Cardiac muscle cell (in vitro differentiated cells and primary cell): Measurements from ENCODE around the gene NARS2. TPM values are rescaled to one million over a fixed set of nuclear protein-coding genes. Genes with fewer than 3 reads are reported as not detected.

Experiments used
- DNase-seq, 2 donors: peaks; one replicate each; pipeline versions ENCODE4 v3.0.0 to v3.0.0-alpha.2; 2010 to 2017; ENCODE audit warnings: low read depth in 1 of 2, low spot score in 1 of 2
- H3K27ac ChIP-seq: fragments of 200-600 bp; sonication (generic); 2 replicates; pipeline ENCODE4 v1.5.1; 2016
- H3K27me3 ChIP-seq: fragments of 200-600 bp; sonication (generic); 2 replicates; pipeline ENCODE4 v1.6.0; 2016; ENCODE audit warnings: control low read depth
- H3K36me3 ChIP-seq: fragments of 200-600 bp; sonication (generic); 2 replicates; pipeline ENCODE4 v1.5.1; 2016; ENCODE audit warnings: control low read depth
- H3K4me1 ChIP-seq: fragments of 200-600 bp; sonication (generic); 2 replicates; pipeline ENCODE4 v1.8.1; 2017; ENCODE audit warnings: low read depth, mild to moderate bottlenecking, mixed run types
- H3K4me3 ChIP-seq: fragments of 200-600 bp; sonication (generic); 2 replicates; pipeline ENCODE4 v1.5.1; 2016; ENCODE audit warnings: mild to moderate bottlenecking
- H3K9me3 ChIP-seq: fragments of 200-600 bp; sonication (generic); 2 replicates; pipeline ENCODE4 v1.5.1; 2017; ENCODE audit warnings: low read depth, mild to moderate bottlenecking, control low read depth
- polyA plus RNA-seq: library from polyadenylated mRNA; unstranded; fragments of >200 nt; fragmentation: Nextera tagmentation; extraction: Ambion mirVana; gene quantifications from 2 replicates; pipeline ENCODE4 v1.2.1, GENCODE V29; 2016
- total RNA-seq: library from RNA; depleted of rRNA; stranded (reverse); fragments of >200 nt; gene quantifications from 2 replicates; pipeline ENCODE4 v1.2.3, GENCODE V29; 2016
- TF ChIP-seq, protein P1 (sequence below): IDR thresholded peaks from 2 replicates; pipeline ENCODE4 v1.5.1; 2012; ENCODE audit warnings: low read depth, mild to moderate bottlenecking, low read length

Gene NARS2
- total and polyA plus RNA-seq, 2 experiments from 2014 or later: 27.2 to 40.5 TPM

DNA sequence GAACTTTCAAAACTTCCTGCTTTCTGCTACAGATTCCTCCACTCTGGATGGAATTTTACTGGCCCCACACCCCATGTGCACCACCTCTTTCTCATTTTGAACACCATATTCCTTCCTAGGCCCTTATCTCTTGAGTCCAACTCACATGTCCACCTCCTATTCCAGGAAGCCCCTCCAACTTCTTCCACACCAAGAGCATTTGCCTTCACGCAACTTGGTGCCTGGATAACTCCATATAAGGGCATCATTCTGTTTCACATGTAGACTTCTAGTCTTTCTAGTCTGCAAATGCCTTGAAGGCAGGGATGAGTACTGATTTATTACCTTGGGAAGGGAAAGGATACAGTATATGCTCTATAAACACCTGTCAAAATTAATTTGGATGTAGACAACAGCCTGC, 174.5 kb downstream of the NARS2 start:
- Histone ChIP-seq H3K27ac (no peak overlapping the region), H3K36me3 (no peaks in the 10 kb centered on the region), H3K9me3 (no peaks in the 10 kb centered on the region), H3K4me1 (no peaks in the 10 kb centered on the region), H3K4me3 (no peak overlapping the region), H3K27me3 (no peaks in the 10 kb centered on the region)
- DNase-seq: no peak
- TF ChIP-seq, protein P1, sequence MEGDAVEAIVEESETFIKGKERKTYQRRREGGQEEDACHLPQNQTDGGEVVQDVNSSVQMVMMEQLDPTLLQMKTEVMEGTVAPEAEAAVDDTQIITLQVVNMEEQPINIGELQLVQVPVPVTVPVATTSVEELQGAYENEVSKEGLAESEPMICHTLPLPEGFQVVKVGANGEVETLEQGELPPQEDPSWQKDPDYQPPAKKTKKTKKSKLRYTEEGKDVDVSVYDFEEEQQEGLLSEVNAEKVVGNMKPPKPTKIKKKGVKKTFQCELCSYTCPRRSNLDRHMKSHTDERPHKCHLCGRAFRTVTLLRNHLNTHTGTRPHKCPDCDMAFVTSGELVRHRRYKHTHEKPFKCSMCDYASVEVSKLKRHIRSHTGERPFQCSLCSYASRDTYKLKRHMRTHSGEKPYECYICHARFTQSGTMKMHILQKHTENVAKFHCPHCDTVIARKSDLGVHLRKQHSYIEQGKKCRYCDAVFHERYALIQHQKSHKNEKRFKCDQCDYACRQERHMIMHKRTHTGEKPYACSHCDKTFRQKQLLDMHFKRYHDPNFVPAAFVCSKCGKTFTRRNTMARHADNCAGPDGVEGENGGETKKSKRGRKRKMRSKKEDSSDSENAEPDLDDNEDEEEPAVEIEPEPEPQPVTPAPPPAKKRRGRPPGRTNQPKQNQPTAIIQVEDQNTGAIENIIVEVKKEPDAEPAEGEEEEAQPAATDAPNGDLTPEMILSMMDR: no peak

- DNase-seq: no peak
- Histone ChIP-seq H3K27me3 (no peaks in the 10 kb centered on the region), H3K4me3 (no peak overlapping the region), H3K27ac (no peak overlapping the region), H3K36me3 (no peaks in the 10 kb centered on the region), H3K4me1 (no peaks in the 10 kb centered on the region), H3K9me3 (no peaks in the 10 kb centered on the region)
- TF ChIP-seq, protein P1: no peak
These were observed 175.5 kb downstream of the NARS2 start for GRCh38 chr11:78399136-78399535.

GRCh38 chr11:78398715-78399114, 175.9 kb downstream of the NARS2 start:
- no peaks in the 10 kb centered on the region for H3K27me3 ChIP-seq
- TF ChIP-seq, protein P1: no peak
- DNase-seq: no peak
- H3K4me1 ChIP-seq: no peaks in the 10 kb centered on the region
- no peaks in the 10 kb centered on the region for H3K36me3 ChIP-seq
- no peaks in the 10 kb centered on the region for H3K9me3 ChIP-seq
- H3K27ac ChIP-seq: no peak overlapping the region
- no peak overlapping the region for H3K4me3 ChIP-seq

GRCh38 chr11:78397398-78397797, 177.3 kb downstream of the NARS2 start:
- Histone ChIP-seq H3K4me3 (no peak overlapping the region), H3K36me3 (no peaks in the 10 kb centered on the region), H3K4me1 (no peaks in the 10 kb centered on the region), H3K27ac (no peak overlapping the region), H3K27me3 (no peaks in the 10 kb centered on the region), H3K9me3 (no peaks in the 10 kb centered on the region)
- TF ChIP-seq, protein P1: no peak
- DNase-seq: no peak

GRCh38 chr11:78395597-78395996, 179.1 kb downstream of the NARS2 start:
- Histone ChIP-seq H3K36me3 (no peaks in the 10 kb centered on the region), H3K4me1 (no peaks in the 10 kb centered on the region), H3K9me3 (no peaks in the 10 kb centered on the region), H3K27me3 (no peaks in the 10 kb centered on the region), H3K27ac (no peak overlapping the region), H3K4me3 (no peak overlapping the region)
- no peak for DNase-seq
- TF ChIP-seq, protein P1: no peak

DNA sequence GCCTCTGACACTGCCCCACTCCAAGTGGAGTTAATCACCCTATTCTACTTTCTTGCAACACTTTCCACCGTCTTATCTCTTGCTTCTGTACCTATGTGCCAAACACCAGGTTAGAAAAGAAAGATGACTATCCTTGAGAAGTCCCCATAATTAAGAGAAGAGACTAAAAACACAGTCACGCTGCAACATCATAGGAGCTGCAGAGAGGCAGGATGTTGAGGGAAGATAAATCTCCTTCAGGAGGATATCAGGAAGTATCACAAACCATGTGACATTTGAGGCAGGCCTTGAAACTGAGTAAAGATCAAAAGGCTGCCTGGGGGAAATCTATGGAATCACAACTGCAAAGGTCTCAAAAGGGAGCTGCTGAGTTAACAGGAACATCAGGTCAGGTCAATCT, 181.8 kb downstream of the NARS2 start:
- Histone ChIP-seq H3K36me3 (no peaks in the 10 kb centered on the region), H3K4me1 (no peaks in the 10 kb centered on the region)

More for the DNA sequence above, 181.8 kb downstream of the NARS2 start:
- TF ChIP-seq, protein P1: no peak
- Histone ChIP-seq H3K9me3 (no peaks in the 10 kb centered on the region), H3K4me3 (no peak overlapping the region), H3K27ac (no peak overlapping the region), H3K27me3 (no peaks in the 10 kb centered on the region)
- DNase-seq: no peak
